HEK293T (cell line): ENCODE results near the gene GABRB3.

Source experiments
- CTCF ChIA-PET: fragments of 350-600 bp; formaldehyde crosslinking; extraction: SDS; loops from one replicate; lab custom pipeline; 2021; ENCODE audit warnings: antibody characterized with exemption, inconsistent platforms; lab: Yijun Ruan, JAX
- POLR2A ChIA-PET: fragments of 350-600 bp; formaldehyde crosslinking; extraction: SDS; loops from one replicate; lab custom pipeline; 2020; ENCODE audit warnings: antibody characterized with exemption, inconsistent platforms; lab: Yijun Ruan, JAX
- DNase-seq: peaks from one replicate; pipeline ENCODE4 v3.0.0; 2012; ENCODE audit warnings: mixed read lengths; ENCODE audit errors: extremely low spot score
- ARNT ChIP-seq: fragments of 450-650 bp; IDR thresholded peaks from 2 replicates; pipeline ENCODE4 v1.6.1; 2017; ENCODE audit warnings: mild to moderate bottlenecking
- BHLHE40 ChIP-seq: fragments of 450-650 bp; IDR thresholded peaks from 2 replicates; pipeline ENCODE4 v1.6.1; 2016; ENCODE audit warnings: mild to moderate bottlenecking, moderate library complexity, borderline replicate concordance
- CTBP1 ChIP-seq: fragments of 450-650 bp; IDR thresholded peaks from 2 replicates; pipeline ENCODE4 v1.6.1; 2016; ENCODE audit warnings: borderline replicate concordance
- ELF4 ChIP-seq: fragments of 450-650 bp; IDR thresholded peaks from 2 replicates; pipeline ENCODE4 v1.6.1; 2017; ENCODE audit warnings: antibody characterized with exemption
- FOXA1 ChIP-seq: fragments of 450-650 bp; IDR thresholded peaks from 2 replicates; pipeline ENCODE4 v1.6.1; 2016; ENCODE audit warnings: mild to moderate bottlenecking
- FOXK2 ChIP-seq: fragments of 450-650 bp; IDR thresholded peaks from 2 replicates; pipeline ENCODE4 v1.6.1; 2016; ENCODE audit warnings: mild to moderate bottlenecking
- FOXM1 ChIP-seq: fragments of 450-650 bp; IDR thresholded peaks from 2 replicates; pipeline ENCODE4 v1.6.1; 2017; ENCODE audit warnings: mild to moderate bottlenecking, borderline replicate concordance
- HDGF ChIP-seq: fragments of 450-650 bp; IDR thresholded peaks from 2 replicates; pipeline ENCODE4 v1.6.1; 2017; ENCODE audit warnings: antibody characterized with exemption, borderline replicate concordance
- L3MBTL2 ChIP-seq: fragments of 450-650 bp; conservative IDR thresholded peaks from 2 replicates; pipeline ENCODE4 v1.6.1; 2016; ENCODE audit warnings: mild to moderate bottlenecking
- LEF1 ChIP-seq: fragments of 450-650 bp; IDR thresholded peaks from 2 replicates; pipeline ENCODE4 v1.6.1; 2017; ENCODE audit warnings: mild to moderate bottlenecking, borderline replicate concordance
- NFRKB ChIP-seq: fragments of 450-650 bp; IDR thresholded peaks from 2 replicates; pipeline ENCODE4 v1.6.1; 2016; ENCODE audit warnings: mild to moderate bottlenecking, moderate library complexity
- SP1 ChIP-seq: fragments of 450-650 bp; IDR thresholded peaks from 2 replicates; pipeline ENCODE4 v1.6.1; 2017
- SUZ12 ChIP-seq: fragments of 450-650 bp; IDR thresholded peaks from 2 replicates; pipeline ENCODE4 v1.6.1; 2016; ENCODE audit warnings: mild to moderate bottlenecking
- TARDBP ChIP-seq: fragments of 450-650 bp; IDR thresholded peaks from 2 replicates; pipeline ENCODE4 v1.6.1; 2016
- ZNF384 ChIP-seq: fragments of 450-650 bp; IDR thresholded peaks from 2 replicates; pipeline ENCODE4 v1.6.1; 2016
- TF ChIP-seq, protein P1 (sequence below): fragments of 450-650 bp; IDR thresholded peaks from 2 replicates; pipeline ENCODE4 v1.6.1; 2016

GABRB3 gene

DNA sequence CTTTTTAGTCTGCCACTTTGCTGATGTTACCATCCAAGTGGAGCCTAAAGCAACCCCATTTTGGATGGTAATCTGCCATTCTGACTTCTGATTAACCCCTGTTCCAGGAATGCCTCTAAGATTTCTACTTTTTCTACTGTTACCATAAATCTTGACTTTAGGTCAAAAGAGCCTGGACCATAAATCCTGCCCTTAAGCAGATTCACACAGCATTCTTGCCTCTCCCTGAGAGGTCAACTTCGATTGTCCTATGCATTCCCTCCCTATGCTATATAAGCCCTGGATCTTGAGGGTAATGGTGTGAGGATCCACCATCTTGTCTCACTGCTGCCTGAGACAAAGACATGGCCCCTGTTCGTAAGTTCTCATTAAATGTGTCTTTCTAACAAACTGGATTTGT is 177.3 kb downstream of the GABRB3 start:
- DNase-seq = no peak
- ChIA-PET POLR2A (no interaction called here), CTCF (no interaction called here)
- no peak for TF ChIP-seq SUZ12
- TF ChIP-seq, protein P1, sequence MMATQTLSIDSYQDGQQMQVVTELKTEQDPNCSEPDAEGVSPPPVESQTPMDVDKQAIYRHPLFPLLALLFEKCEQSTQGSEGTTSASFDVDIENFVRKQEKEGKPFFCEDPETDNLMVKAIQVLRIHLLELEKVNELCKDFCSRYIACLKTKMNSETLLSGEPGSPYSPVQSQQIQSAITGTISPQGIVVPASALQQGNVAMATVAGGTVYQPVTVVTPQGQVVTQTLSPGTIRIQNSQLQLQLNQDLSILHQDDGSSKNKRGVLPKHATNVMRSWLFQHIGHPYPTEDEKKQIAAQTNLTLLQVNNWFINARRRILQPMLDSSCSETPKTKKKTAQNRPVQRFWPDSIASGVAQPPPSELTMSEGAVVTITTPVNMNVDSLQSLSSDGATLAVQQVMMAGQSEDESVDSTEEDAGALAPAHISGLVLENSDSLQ = no peak
- TF ChIP-seq NFRKB = no peak
- no peak for TF ChIP-seq TARDBP
- no peak for TF ChIP-seq ZNF384

DNA sequence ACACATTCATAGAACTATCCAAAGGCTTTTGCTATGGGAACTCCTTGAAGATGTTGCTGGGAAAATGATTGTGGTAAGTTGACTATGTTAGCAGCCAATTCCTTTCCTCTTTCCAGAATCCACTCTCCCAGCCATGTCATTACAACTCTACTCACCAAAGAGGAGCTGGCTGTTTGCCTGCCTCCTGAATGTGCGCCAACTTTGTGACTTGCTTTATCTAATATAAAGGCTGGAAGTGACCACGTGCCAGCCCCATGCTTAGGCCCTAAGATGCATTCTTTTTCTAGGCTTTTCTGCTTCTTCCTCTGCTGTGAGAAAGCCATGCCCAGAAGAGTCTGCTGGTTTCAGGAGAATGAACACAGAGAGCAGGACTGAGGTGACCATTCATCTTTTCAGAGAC is 182.2 kb downstream of the GABRB3 start:
- DNase-seq = no peak
- POLR2A ChIA-PET = no interaction called here
- CTCF ChIA-PET = no interaction called here
- TF ChIP-seq L3MBTL2 (no peak), ARNT (no peak), CTBP1 (no peak), FOXA1 (no peak), FOXM1 (no peak), NFRKB (no peak), LEF1 (no peak)

DNA sequence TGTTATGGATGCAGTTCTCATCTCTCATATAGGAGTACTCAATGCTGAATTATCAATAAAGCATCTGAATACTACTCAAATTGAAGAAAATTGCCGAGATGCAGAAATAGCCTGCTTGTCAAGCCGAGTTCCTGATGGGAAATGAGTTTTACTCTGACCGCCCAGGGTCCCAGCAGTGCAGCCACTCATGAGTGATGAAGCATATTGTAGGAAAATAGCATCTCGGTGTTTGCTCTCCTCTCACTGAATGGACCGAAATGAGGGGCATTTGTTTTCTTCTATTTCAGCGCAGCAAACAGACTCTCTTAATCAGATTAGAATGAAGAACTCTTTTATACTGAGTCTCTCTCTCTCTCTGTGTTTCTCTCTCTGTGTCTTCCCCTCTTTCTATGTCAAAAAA is 190.0 kb downstream of the GABRB3 start:
- TF ChIP-seq ZNF384 (no peak), NFRKB (no peak), HDGF (no peak), FOXA1 (no peak), SP1 (no peak), ELF4 (no peak), SUZ12 (no peak), BHLHE40 (no peak), L3MBTL2 (no peak), FOXK2 (no peak), FOXM1 (no peak), LEF1 (no peak), CTBP1 (no peak)
- TF ChIP-seq, protein P1 = no peak
- POLR2A ChIA-PET = no interaction called here
- CTCF ChIA-PET = no interaction called here
- DNase-seq = no peak

DNA sequence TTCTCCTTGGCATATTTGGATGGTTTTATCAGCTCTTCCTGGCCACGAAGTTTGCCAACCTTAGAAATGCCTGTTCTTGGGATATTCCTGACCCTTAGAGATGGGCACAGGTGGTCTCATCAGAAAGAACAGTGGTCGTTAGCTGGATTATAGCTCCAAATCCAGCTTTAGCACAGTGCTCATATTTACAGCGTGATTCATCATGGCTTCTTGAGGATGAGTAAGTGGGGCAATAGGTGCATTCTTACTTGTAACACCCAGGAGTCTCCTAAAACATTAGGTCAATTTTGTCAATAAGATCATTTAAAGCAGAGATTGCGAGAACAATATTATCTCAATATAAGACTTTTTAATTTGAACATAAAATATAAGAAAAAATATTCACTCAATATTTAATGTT is 191.9 kb downstream of the GABRB3 start:
- ChIA-PET CTCF (interaction anchor here (0.6 kb wide), 1 partner anchor 10 kb away, joined by 3 read pairs; no protein-coding TSS in a partner anchor), POLR2A (no interaction called here)
- no peak for TF ChIP-seq ELF4
- TF ChIP-seq BHLHE40 = no peak
- TF ChIP-seq, protein P1 = no peak
- no peak for TF ChIP-seq FOXA1
- no peak for TF ChIP-seq NFRKB
- no peak for TF ChIP-seq TARDBP
- no peak for TF ChIP-seq ZNF384
- no peak for TF ChIP-seq FOXK2
- TF ChIP-seq SP1 = no peak
- DNase-seq = no peak

DNA sequence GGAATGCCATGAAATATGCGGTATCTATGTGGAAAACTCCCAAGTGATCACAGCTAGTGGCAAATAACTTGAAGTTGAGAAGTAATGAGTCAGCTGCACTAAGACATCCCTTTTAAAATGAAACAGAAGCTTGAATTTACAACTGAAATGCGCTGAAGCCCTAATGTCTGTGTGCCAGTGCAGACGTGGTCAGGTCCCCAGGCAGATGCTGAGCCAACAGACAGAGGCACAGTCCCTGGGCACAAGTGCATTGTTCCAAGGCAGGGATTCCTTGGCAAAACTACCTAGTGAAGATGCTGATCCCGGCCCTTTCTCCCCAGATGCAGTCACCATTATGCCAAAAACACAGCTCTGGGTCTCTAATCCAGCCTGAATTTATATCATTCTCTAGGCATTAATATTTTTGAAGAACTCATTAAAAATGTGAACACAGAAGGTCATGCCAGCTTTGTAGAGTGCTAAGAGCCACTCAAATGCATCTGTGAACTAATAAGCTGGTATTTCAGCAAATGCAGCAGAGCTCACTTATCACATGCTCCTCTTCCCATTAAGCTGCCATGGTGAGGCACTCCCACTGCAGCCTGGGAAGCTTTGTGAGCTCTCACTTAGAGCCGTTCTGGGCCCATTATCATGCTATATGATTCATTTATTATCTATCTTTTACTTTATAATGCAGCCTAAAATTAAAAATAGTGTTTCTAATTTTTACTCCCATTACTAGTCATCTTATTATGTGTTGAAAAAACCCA is 200.1 kb downstream of the GABRB3 start:
- TF ChIP-seq TARDBP (no peak), NFRKB (no peak), HDGF (no peak), FOXA1 (no peak), LEF1 (no peak), CTBP1 (no peak), ELF4 (no peak), SUZ12 (no peak), SP1 (no peak), L3MBTL2 (no peak), FOXM1 (no peak), FOXK2 (no peak), BHLHE40 (no peak), ZNF384 (no peak), ARNT (no peak)
- TF ChIP-seq, protein P1 = no peak
- ChIA-PET POLR2A (no interaction called here), CTCF (interaction anchor here (0.6 kb wide), 1 partner anchor 801 kb away, joined by 3 read pairs; no protein-coding TSS in a partner anchor)
- DNase-seq = no peak

DNA sequence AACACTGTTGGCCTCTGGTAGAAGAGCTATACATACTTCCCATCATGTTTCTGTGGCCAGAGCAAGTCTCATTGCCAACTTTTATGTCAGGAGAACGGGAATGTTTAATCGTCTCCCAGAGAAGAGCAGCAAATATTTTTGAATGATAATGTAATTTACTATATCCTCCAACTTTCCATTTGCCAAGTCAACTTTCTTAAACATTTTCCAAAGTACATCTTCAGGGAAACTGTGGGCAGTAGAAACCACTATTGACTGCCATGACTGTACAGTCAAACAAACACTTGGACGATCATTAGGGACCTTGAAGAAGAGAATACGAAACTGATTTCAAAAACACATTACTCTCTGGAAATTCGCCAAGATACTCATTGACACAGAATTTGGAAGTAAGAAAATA is 201.5 kb downstream of the GABRB3 start:
- no peak for TF ChIP-seq FOXM1
- no peak for TF ChIP-seq TARDBP
- no peak for TF ChIP-seq LEF1
- no peak for TF ChIP-seq BHLHE40
- no peak for TF ChIP-seq FOXA1
- TF ChIP-seq, protein P1 = no peak
- CTCF ChIA-PET = interaction anchor here (0.6 kb wide), 1 partner anchor 10 kb away, joined by 3 read pairs; no protein-coding TSS in a partner anchor
- POLR2A ChIA-PET = no interaction called here
- no peak for DNase-seq
